Superior temporal gyrus (tissue), 1 donor: ENCODE data around the gene SELENOK.

ENCODE experiments used
- DNase-seq: peaks from one replicate; pipeline ENCODE4 v3.0.0-alpha.2; 2016; ENCODE audit errors: extremely low spot score

SELENOK gene

DNA sequence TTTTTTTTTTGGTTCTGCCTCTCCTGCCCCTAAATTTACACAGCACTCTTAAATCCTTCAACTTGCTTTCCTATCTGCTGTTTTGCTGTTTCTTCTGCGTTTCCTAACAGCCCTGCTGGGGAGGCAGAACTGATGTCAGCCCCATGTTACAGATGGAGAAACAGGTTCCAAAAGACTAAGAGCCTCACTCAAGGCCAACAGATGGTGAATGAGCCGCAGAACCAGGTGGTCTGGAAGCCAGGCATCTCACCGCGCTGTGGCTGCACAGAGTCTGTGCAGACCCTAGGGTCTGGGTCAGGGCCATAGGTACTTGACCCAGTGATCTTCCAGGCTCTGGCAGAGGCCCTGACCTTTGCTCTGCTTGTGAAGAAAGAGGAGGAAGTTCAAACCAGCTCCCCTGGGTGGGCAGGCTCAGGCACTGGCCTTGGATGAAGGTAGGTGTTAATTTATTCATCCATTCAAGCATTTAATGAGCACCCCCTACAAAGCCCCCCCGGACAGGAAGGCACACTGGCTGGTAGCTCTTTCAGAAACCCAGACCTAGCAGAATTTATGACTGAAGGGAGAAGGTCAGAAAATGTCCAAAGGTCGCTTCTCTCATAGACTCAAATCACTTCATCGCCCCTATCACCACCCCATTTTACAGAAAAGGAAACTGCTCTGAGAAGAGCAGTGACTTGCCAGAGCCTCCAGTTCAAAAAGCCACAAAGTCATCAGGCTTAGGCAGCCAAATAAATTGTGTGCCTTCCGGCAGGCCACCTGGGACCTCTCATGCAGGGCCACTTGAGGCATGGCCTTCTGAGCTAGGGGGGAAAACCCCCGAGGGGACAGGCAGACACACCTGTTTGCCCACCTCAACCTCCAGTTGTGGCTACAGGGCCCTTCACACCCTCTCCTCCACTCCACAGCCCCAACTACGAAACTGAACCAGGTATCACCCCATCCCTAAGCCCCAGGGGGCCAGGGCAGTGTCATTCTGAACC lies 48.2 kb downstream of the SELENOK start:
- peak; percentile 26 for DNase-seq

DNA sequence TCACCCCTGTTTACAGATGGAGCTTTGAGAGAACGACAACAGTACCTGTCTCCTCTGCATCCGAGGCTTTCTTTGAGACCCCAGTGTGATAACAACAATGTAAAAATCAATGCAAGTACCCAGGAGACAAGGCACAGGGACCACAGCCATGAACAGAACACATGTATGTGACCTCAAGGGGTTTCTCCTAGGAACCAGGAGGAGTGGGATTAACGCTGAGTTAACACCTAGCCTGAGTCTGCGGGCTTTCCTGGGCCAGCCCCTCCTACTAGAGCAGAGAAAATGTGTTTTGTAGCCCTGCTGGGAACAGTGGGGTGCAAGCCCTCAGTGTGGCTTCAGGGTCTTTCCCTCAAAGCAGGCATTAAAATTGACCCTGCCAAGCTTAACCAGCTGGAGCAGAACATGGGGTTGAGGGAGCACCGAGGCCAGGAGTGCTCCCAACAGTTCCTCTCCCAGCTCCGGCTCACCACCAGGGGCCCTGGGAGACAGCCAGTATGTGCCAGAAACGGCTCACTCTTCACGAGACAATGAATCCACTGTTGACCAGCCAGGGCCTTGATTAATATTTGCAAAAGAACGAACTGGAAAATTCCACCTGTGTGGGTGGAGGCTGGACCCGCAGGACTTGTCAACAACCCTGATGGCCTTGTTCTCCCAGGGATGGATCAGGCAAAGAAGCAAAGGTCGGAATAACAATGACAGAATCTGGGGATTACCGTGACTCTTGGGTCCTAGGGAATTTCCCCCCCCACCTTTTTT lies 49.0 kb downstream of the SELENOK start:
- DNase-seq = peak; percentile 93

DNA sequence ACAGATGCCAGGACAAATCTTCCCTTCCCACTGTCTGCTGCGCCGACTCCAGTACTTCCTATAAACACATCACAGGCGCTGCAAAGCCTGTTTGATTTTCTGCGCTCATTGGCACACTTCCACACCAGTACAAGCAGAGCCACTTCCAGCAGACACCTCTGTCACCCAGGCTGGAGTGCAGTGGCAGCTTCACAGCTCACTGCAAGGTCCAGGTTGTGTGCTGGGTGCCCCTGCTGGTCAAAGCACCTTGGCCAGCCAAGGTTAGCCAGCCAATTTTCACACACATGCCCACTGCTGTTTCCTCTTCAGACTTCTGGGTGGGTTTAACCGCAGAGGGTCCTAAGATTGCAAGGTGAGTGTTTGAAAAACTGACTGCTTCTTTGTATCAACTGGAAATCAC lies 50.4 kb downstream of the SELENOK start:
- no peak for DNase-seq

DNA sequence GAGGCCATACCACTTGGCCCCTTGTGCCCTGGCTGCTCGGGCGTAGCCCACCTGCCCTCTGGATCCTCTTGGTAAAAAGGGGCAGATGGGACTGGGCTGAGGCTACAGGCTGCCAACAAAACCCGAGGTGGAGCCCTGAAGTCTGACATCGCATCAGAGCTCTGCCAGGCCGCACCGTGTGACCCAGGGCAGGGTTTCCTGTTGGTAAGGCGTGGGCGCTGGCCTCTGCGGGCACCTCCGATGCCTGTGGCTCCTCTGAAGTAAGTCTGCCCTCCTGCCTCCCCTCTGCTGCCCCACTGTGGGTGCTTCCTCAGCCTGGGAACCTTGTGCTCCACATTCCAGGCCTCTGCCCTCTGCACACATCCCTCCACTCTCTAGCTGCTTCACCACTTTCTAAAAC lies 54.3 kb downstream of the SELENOK start:
- DNase-seq = no peak

DNA sequence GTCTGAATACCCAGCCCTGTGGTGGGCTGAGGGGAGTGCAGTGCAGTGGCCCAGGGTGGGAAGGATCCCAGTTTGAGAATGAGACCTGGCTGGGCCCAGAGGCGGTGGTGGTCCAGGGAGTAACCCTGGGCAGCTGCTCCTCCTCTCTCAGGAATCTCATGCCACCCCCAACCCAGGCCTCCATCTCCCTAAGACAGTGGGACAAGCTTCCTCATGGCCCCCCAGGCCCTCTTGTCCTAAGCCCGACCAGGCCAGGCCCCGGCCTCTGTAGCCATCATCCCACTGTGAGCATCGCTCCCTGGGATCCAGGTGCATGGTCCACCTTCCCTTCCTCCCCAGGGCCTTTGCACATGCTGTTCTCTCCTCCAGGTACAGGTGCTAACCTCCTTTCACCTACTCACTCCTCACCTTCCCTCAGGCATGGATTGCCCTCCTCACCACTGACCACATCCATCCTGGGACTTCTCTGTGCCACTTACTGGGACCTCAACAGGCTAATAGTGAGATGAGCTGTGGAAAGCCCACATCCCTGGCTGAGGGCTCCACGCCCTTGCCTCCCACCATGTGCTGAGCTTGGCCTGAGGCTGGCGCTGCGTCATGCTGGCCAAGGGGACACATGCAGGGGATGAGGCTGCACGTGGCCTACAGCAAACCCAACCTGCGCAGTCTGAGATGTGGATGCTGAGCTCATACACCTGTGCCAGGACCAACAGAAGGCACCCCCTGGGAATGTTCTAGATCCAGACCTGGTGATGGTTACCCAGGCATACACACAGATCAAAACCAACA lies 55.4 kb downstream of the SELENOK start:
- DNase-seq = no peak

DNA sequence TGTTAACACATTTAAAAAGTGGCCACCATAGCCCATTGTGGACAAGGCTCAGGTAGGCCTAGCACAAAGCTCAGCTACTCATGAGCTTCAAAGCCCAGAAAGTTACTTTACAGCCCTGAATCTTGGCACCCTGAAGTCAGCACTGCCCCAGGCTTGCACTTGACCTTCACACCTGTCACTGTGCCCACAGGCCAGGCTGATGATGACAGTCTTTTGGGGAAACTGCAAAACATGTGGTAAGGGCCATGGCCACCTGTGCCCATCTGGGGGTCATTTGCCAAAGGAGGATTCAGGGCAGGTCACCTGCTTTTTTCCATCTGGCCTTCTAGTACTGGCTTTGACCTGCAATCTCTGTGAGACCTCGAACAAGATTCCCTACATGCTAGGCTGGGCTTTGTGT lies 56.4 kb downstream of the SELENOK start:
- DNase-seq = no peak

DNA sequence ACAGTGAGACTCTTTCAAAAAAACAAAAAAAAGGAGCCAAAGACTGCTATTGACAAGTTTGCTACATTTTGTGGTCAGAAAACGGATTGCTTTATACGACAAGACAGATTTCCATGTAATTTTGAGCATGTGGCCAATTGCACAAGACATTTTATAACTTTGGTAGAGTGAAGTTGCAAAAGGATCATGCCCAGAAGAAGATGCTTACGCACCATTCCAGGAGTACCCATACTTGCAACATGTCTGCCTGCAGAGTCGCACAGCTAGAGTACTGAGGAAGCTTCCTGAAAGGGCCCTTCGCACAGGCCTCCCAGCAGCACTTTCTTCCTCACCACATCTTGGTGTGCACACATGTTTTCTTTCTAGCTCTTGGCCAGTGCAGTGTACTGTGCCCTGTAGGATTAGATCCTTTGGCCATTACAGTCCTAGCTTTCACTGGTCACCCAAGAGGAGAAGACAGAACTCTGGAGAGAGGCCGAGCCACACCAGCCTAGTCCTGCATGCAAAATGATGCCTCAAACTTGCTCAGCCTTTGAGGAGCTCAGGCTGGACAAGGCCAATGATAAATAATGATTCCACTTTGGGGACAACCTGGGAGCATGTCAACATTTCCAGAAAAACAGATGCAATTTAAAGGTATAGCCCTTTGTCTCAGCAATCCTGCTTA lies 57.1 kb downstream of the SELENOK start:
- DNase-seq = no peak
